Hippocampal formation (tissue), 2 donors: Measurements from ENCODE around the gene PSENEN.
A peak's percentile ranks its signal among the peaks of the same experiment; 100 is the strongest.
"Not testable (repeated sequence)": the region's sequence is repeated elsewhere in the genome, so short reads cannot be mapped to it uniquely, and the experiment has no call there.

Source experiments
- DNase-seq, 2 donors: peaks; one replicate each; lab custom pipeline; 2025; lab: John Stamatoyannopoulos, UW

PSENEN gene

DNA sequence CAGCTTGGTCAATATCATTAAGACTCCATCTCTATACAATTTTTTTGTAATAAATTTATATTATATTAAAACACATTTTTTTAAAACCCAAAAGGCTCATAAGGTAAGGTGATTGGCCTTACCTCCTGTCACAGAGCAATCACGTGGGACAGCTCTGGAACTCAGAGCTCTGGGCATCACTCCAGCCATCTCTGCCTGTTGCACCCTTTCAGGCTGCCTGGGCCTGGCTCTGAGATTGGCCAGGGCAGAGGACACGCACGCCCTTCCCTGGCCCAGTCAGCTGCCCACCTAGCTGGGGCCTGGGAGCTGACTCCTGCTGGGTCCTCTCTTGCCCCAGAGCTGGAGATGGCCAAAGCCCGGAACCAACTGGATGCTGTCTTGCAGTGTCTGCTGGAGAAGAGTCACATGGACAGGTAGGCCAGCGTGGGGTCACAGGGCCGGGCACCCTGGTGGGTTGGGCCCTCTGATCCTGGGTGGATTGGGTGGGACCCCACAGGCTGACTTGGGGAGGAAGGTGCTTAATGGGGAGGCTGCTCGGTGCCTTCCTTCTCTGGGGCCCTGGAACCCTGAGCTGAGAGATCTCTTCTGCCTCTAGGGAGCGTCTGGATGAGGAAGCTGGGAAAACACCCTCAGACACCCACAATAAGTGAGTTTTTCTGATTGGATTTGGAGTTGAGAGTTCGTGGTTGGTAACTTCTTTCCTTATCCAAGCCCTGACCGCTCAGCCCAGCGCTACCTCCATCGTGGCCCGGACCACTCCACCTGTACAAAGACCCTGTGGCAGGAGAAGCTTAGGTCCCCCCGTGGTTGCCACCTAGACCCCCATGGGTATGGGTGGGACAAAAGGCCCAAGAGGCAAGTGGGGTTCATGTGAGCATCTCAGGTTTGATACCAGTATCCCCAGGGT, 6.6 kb downstream of the PSENEN start:
- no peak for DNase-seq

DNA sequence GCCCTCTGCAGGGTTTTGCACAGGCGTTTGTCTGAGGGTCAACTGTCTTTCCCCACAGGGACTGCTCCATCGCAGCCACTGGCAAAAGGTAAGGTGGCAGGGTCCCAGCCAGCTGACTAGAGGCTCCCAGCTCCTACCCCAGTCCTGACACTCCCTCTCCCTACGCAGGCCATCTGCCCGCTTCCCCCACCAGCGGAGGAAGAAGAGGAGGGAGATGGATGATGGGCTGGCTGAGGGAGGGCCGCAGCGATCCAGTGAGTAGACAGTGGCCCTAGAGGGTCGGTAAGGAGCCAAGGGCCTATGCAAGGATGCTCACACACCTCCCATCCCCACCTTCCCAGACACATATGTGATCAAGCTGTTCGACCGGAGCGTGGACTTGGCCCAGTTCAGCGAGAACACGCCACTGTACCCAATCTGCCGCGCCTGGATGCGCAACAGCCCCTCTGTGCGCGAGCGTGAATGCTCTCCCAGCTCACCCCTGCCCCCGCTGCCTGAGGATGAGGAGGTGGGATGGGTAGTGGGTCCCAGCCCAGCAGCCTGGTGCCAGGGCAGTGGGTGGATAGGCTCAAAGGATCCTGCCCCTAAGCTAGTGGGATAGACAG, 7.4 kb downstream of the PSENEN start:
- no peak for DNase-seq

DNA sequence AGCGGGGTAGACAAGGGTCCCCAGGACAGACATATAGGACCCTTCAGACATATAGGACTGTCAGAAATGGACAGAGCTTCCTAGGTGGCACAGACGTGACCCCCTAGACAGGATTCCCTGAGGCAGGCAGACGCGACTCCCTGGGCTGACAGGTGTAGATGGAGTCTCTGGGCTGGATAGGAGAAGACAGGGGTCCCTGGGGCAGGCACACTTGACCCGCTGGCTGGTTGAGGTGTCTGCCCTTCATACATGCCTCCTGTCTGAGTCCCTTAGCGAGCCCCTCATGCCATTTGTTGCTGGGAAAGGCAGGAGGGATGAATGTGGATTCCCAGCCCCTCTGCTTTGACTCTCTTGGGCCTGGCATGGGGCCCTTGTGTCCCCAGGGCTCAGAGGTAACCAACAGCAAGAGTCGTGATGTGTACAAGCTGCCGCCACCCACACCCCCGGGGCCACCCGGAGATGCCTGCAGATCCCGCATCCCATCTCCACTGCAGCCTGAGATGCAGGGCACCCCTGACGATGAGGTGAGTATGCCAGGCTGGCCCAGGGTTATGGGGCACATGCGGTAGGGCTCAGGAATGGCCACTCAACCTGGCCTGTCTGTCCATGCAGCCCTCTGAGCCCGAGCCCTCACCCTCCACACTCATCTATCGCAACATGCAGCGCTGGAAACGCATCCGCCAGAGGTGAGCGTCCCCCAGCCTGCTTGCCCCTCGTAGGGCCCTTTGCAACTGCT, 8.4 kb downstream of the PSENEN start:
- DNase-seq: no peak

DNA sequence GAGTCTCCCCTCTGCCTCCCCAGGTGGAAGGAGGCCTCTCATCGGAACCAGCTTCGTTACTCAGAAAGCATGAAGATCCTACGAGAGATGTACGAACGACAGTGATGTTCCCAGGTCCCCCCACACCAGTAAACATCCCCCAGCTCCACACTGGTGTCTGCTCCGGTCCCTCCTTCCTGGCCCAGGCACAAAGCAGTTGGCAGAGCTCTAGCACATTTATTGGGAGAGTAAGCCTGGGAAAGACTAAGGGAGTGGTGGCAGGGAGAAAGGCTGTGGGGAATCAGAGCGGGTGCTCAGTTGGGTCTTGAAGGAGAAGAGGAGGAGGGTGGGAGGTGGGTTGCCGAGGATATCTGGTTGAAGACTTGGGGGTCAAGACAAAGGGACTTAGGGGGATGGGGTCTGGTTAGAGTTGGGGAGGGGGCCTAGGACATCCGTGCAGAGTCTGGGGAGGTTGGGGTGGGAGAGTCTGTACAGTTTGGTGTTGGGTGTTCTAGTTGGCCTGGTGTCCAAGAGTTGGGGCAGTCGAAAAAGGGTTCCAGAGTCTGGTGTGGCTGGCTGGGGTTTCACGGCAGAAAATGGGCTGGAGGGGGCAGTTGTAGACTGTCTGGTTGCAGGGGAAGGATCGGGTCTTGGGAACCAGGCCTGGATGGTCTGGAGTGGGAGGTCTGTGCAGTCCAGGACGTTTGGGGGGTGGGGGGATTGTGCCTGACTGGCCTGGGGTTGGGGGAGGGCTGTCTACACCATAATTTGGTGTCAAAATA, 9.1 kb downstream of the PSENEN start:
- DNase-seq: no peak

- DNase-seq: no peak
These were observed 9.7 kb downstream of the PSENEN start for GRCh38 chr19:35755131-35755549.

- DNase-seq: no peak
These were observed 10.3 kb downstream of the PSENEN start for GRCh38 chr19:35755550-35756376.

- peak in 1 of 2 donors; percentile 35 for DNase-seq
These were observed 11.2 kb downstream of the PSENEN start, which contains the start of gene HSPB6 for GRCh38 chr19:35756377-35757230. Gene HSPB6 (minus strand): TSS chr19:35757029. CDS start chr19:35757008, 21 bp downstream.

GRCh38 chr19:35757231-35757748, 11.8 kb downstream of the PSENEN start:
- DNase-seq: peak in 1 of 2 donors; percentile 66

GRCh38 chr19:35757749-35758608, 12.5 kb downstream of the PSENEN start, which contains the start of gene PROSER3:
Gene PROSER3 (plus strand): TSS chr19:35758176. CDS start chr19:35758216, 40 bp downstream.
- DNase-seq: peak; percentile 99

GRCh38 chr19:35759697-35760096, 14.2 kb downstream of the PSENEN start:
- DNase-seq: no peak

DNA sequence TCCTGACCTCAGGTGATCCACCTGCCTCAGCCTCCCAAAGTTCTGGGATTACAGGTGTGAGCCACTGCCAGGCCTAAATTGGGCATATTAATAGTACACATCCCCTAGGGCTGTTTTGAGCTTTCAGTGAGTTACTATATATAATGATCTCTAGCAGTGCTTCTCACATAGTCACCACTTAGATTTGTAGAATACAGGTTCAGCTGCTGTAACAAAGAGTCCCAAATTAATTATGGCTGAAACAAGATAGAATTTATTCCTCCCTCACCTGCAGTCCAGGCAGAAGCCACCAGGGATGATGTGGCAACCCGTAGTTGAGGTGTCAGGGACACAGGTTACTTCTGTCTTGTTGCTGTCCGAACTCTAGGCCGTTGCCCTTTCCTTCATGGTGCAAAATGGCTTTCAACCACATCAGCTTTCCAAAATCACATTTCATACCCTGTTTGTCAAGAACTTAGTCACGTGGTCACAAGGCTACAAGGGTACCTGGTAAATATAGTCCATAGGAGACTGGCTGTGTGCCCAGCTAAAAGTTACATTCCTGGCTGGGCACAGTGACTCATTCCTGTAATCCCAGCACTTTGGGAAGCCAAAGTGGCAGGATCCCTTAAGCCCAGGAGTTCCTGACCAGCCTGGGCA, 15.4 kb downstream of the PSENEN start:
- DNase-seq: no peak

- no peak for DNase-seq
These were observed 19.2 kb downstream of the PSENEN start for GRCh38 chr19:35764432-35765315.

DNA sequence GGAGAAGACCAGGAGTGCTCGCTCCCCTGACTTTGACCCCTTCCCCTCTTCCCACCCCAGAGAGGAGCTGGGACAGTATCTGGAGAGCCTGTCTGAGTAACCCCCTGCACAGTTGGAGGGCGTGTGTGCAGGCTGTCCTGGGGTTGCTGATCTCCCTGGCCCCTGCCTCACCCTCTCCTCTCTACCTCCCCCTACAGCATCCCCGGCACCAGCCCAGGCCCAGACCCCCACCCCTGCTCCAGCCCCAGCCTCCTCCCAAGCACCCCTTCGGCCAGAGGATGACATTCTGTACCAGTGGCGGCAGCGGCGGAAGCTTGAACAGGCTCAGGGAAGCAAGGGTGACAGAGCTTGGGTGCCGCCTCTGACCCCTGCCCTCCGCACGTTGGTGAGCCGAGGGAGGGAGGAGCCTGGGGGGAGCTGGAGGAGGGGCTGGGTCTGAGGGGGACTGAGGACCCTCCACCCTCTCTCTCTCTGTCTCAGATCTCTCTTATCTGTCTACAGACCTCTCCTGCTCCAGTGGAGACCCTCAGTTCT, 21.2 kb downstream of the PSENEN start:
- DNase-seq: no peak

DNA sequence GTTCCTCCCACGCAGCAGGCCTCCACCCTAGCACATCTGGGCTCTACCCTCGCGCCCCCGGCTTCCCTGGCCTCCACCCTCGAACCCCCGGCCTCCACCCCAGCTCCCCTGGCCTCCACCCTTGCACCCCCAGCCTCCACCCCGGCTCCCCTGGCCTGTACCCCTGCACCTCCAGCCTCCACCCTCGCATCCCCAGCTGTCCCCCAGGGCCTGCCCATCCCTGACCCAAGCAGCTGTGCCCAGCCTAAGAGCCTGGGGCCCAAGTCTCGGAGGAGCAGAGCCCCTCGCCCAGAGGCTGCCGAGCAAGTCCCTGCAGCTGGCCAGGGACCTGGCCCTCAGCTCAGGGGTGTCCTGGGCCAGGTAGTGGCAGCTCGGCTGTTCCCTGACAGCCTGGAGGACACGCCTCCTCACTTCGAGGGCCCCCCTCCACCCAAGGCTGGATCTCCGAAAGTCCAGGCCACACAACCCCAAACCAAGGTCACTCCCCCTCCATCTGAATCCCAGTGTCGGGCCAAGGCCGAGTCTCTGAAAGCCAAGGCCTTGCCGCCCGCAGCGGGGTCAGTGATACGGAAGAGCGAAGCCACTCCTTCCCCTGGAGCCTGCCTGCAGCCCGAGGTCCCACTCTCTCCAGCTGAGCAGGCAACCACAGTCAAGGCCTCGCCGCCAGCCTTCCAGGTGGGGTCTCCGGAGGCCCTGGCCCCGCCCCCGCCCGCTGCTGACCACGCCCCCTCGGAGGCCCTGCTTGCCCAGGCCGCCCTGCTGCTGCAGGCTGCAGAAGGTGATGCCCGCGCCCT, 22.0 kb downstream of the PSENEN start:
- DNase-seq: no peak

DNA sequence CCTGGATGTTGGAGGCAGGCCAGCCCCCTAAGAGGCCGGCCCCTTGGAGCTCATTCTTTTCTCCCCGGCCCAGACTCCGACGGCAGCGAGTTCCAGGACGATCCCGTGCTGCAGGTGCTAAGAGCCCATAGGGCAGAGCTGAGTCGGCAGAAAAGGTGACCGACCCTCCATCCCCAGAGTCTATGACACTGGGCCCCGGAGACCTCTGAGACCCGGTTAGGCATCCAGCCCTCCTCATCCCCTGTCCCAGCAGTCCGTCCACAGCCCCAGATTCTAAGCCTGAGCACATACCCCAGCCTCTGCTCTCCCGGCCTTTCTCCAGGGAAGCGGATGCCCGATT, 22.6 kb downstream of the PSENEN start:
- no peak for DNase-seq

- DNase-seq: not testable (repeated sequence)
These were observed 26.9 kb downstream of the PSENEN start for GRCh38 chr19:35772362-35772761.
